IgD-negative memory B cell (primary cell): ENCODE data around the gene GSTO2. TPM values are rescaled to one million over a fixed set of nuclear protein-coding genes. Genes with fewer than 3 reads are reported as not detected.
A peak's percentile ranks its signal among the peaks of the same experiment; 100 is the strongest.
"Not testable (repeated sequence)": the region's sequence is repeated elsewhere in the genome, so short reads cannot be mapped to it uniquely, and the experiment has no call there.

Experiments
- H3K27ac Mint-ChIP-seq, 3 donors: one replicate each; pipeline ENCODE4 v1.8.0; 2020 to 2022; ENCODE audit warnings: mild to moderate bottlenecking in 3 of 3, mixed read lengths in 3 of 3, moderate library complexity in 1 of 3
- H3K27me3 Mint-ChIP-seq: one replicate; pipeline ENCODE4 v1.8.0; 2021; ENCODE audit warnings: mixed read lengths
- H3K36me3 Mint-ChIP-seq: one replicate; pipeline ENCODE4 v1.8.0; 2020; ENCODE audit warnings: mild to moderate bottlenecking, mixed read lengths
- H3K4me1 Mint-ChIP-seq, 3 donors: one replicate each; pipeline ENCODE4 v1.8.0; 2020 to 2022; ENCODE audit warnings: mixed read lengths in 3 of 3, mild to moderate bottlenecking in 1 of 3
- H3K4me3 Mint-ChIP-seq, 4 donors: one replicate each; pipeline ENCODE4 v1.8.0; 2020 to 2022; ENCODE audit warnings: mild to moderate bottlenecking in 4 of 4, mixed read lengths in 4 of 4, moderate library complexity in 3 of 4
- H3K9me3 Mint-ChIP-seq, 3 donors: one replicate each; pipeline ENCODE4 v1.8.0; 2020 to 2021; ENCODE audit warnings: mixed read lengths in 3 of 3, mild to moderate bottlenecking in 1 of 3
- polyA plus RNA-seq: library from polyadenylated mRNA; unstranded; fragments of 300-500 nt; fragmentation: Illumina TruSeq; gene quantifications from one replicate; pipeline ENCODE4 v1.2.3, GENCODE V29; 2021

The GSTO2 gene
- polyA plus RNA-seq = 0.90 TPM

- Mint-ChIP-seq H3K4me3 (peak within 1 kb of the TSS; percentile 92 to 98 (median 94)), H3K9me3 (peaks cover 0 to 2% (median 0%) of the 10 kb centered on the region in 3 donors), H3K4me1 (peaks cover 23 to 36% (median 25%) of the 10 kb centered on the region in 3 donors), H3K27ac (peak within 1 kb of the TSS; percentile 72 to 99 (median 98)), H3K27me3 (no peaks in the 10 kb centered on the region), H3K36me3 (peaks cover 5% of the 10 kb centered on the region)
These were observed at the start of gene GSTO2 for GRCh38 chr10:104268713-104269645. Gene GSTO2, plus strand, starts transcription at chr10:104269184. Its CDS starts 5,732 bp downstream, at chr10:104274916.

DNA sequence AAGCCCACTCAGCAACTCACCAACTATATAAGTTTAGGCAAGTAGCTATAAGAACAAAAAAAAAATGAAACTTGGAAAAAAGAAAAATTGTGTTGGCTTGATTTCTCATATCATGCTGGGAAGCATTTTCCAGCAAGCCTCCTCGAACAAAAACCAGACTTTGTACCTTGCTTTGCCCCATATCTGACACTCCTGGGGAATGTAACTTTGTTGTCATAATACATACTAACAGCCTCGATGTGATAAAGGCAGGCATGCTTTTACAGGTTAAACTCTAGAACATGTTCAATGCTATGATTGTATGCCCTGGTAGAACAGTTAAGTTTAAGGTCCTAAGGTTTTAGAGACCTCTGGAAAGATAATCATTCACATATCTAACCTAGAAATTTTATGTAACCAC lies 48.5 kb upstream of the GSTO2 start:
- no peak overlapping the region for H3K27ac Mint-ChIP-seq
- H3K4me3 Mint-ChIP-seq = no peak overlapping the region
- H3K27me3 Mint-ChIP-seq = peaks cover 8% of the 10 kb centered on the region
- H3K36me3 Mint-ChIP-seq = no peaks in the 10 kb centered on the region
- H3K4me1 Mint-ChIP-seq = peaks cover 0 to 1% (median 0%) of the 10 kb centered on the region in 3 donors
- H3K9me3 Mint-ChIP-seq = no peaks in the 10 kb centered on the region

- no peak overlapping the region for H3K4me3 Mint-ChIP-seq
- peaks cover 0 to 1% (median 0%) of the 10 kb centered on the region in 3 donors for H3K4me1 Mint-ChIP-seq
- peaks cover 2% of the 10 kb centered on the region for H3K36me3 Mint-ChIP-seq
- H3K9me3 Mint-ChIP-seq = no peaks in the 10 kb centered on the region
- H3K27ac Mint-ChIP-seq = no peak overlapping the region
- H3K27me3 Mint-ChIP-seq = peaks cover 9% of the 10 kb centered on the region
These were observed 45.7 kb upstream of the GSTO2 start for GRCh38 chr10:104223304-104223703.

- peak overlapping the region in 1 of 4 donors; percentile 79 for H3K4me3 Mint-ChIP-seq
- H3K9me3 Mint-ChIP-seq = peaks cover 2 to 7% (median 3%) of the 10 kb centered on the region in 3 donors
- peaks cover 4% of the 10 kb centered on the region for H3K36me3 Mint-ChIP-seq
- peak overlapping the region in 1 of 3 donors; percentile 73 for H3K27ac Mint-ChIP-seq
- H3K4me1 Mint-ChIP-seq = peaks cover 6 to 9% (median 8%) of the 10 kb centered on the region in 3 donors
- H3K27me3 Mint-ChIP-seq = peaks cover 14% of the 10 kb centered on the region
These were observed 38.5 kb upstream of the GSTO2 start for GRCh38 chr10:104230490-104230889.

DNA sequence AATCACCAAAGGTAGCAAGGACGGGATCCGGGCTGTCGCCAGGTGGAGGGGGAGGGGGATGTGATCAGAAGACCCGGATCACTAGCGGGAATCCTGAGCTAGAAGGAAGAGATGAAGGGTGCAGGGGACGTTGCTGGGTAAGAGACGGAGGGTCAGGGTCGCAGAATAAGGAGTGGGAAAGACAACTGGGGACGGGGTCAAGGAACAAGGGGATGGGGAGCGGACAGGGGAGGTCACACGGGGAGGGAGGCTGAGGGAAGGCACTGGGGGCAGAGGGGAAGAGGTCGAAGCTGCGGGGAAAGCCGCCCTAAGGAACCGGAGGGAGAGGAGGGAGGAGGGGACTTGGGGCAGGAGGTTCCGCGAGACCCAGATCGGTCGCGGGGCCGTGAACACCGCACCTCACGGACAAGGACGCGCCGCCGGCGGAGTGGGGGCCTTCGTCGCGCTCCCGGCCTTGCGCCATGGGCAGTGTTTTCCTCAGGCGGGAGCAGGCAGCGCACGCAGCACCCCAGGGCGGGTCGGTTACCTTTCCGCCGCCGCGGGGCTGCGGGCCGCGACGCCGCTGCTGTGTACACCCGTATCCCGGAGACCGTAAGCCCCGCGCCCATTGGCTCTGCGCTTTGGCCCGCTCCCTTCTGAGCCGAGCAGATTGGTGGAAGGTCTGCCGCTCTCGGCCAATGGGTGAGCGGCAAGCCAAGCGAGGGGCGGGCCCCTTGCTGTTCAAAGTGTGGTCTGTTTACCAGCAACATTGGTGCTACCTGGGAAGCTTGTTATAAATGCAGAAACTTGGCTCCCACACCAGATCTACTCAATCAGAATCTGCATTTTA lies 37.0 kb upstream of the GSTO2 start, which contains the start of gene CFAP43:
Gene CFAP43, minus strand, starts transcription at position 581 of the 829 bp plus-strand sequence. Its CDS starts 118 bp downstream, at position 463.
- Mint-ChIP-seq H3K36me3 (peaks cover 2% of the 10 kb centered on the region), H3K4me1 (peaks cover 6 to 9% (median 8%) of the 10 kb centered on the region in 3 donors), H3K27me3 (peaks cover 14% of the 10 kb centered on the region), H3K4me3 (peak within 1 kb of the TSS; percentile 79 to 94 (median 84)), H3K9me3 (peaks cover 2 to 7% (median 5%) of the 10 kb centered on the region in 3 donors), H3K27ac (peak within 1 kb of the TSS; percentile 90 to 96 (median 91))

GRCh38 chr10:104232613-104233102 lies 36.3 kb upstream of the GSTO2 start:
- peaks cover 6 to 9% (median 8%) of the 10 kb centered on the region in 3 donors for H3K4me1 Mint-ChIP-seq
- H3K27ac Mint-ChIP-seq = peak overlapping the region; percentile 90 to 96 (median 91)

GRCh38 chr10:104233817-104234216 lies 35.2 kb upstream of the GSTO2 start:
- peaks cover 2% of the 10 kb centered on the region for H3K36me3 Mint-ChIP-seq

More at GRCh38 chr10:104232613-104233102, 36.3 kb upstream of the GSTO2 start:
- peaks cover 2 to 7% (median 5%) of the 10 kb centered on the region in 3 donors for H3K9me3 Mint-ChIP-seq
- H3K27me3 Mint-ChIP-seq = peaks cover 15% of the 10 kb centered on the region
- H3K4me3 Mint-ChIP-seq = peak overlapping the region; percentile 79 to 94 (median 84)
- peaks cover 2% of the 10 kb centered on the region for H3K36me3 Mint-ChIP-seq

DNA sequence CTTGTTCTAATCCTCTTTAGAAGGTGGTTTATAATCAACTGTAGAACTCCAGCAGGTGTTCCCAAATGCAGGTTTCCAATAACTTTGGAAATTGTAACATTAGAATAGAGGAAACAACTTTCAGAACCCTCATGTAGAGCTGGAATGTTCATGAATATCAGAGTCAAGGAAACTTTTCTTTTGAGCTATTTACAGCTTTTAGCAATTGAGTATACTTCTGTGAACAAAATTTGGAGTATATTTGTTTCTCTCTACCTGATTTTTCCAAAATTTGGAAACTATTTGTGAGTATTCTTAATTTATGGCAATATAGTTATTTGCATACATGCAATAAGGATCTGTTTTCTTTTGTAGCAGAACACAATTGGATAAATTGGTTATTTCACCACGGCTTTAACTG lies 34.0 kb upstream of the GSTO2 start:
- H3K36me3 Mint-ChIP-seq = peaks cover 3% of the 10 kb centered on the region
- peak overlapping the region in 1 of 4 donors; percentile 36 for H3K4me3 Mint-ChIP-seq
- H3K27me3 Mint-ChIP-seq = peaks cover 16% of the 10 kb centered on the region
- no peak overlapping the region for H3K27ac Mint-ChIP-seq
- H3K4me1 Mint-ChIP-seq = peaks cover 6 to 9% (median 8%) of the 10 kb centered on the region in 3 donors
- H3K9me3 Mint-ChIP-seq = peaks cover 2 to 7% (median 5%) of the 10 kb centered on the region in 3 donors

More at GRCh38 chr10:104233817-104234216, 35.2 kb upstream of the GSTO2 start:
- Mint-ChIP-seq H3K4me1 (peaks cover 6 to 9% (median 8%) of the 10 kb centered on the region in 3 donors), H3K9me3 (peaks cover 2 to 7% (median 5%) of the 10 kb centered on the region in 3 donors), H3K27ac (peak overlapping the region in 2 of 3 donors; percentile 15 to 77), H3K4me3 (peak overlapping the region in 3 of 4 donors; percentile 36 to 87 (median 79)), H3K27me3 (peaks cover 14% of the 10 kb centered on the region)

DNA sequence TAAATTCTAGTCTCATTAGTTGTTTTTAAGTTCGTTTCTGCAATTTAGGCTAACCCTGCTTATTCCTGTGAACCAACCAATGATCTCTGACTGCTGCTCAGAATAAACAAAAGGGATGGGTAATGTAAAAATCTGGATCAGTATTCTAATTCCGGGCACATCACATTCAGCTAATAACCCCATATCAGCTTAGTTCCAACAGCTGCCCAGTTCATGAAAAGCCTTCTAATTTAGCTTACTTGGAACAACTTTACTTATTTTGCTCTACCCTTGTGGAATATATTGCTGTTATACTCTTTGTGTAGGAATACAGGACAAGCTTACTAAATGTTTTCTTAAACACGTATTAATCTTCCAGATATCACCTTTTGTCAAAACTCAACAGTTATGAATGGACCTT lies 33.2 kb upstream of the GSTO2 start:
- Mint-ChIP-seq H3K36me3 (peaks cover 4% of the 10 kb centered on the region), H3K4me1 (peaks cover 4 to 9% (median 7%) of the 10 kb centered on the region in 3 donors), H3K27ac (no peak overlapping the region), H3K27me3 (peaks cover 21% of the 10 kb centered on the region), H3K4me3 (no peak overlapping the region), H3K9me3 (peaks cover 2 to 7% (median 5%) of the 10 kb centered on the region in 3 donors)

DNA sequence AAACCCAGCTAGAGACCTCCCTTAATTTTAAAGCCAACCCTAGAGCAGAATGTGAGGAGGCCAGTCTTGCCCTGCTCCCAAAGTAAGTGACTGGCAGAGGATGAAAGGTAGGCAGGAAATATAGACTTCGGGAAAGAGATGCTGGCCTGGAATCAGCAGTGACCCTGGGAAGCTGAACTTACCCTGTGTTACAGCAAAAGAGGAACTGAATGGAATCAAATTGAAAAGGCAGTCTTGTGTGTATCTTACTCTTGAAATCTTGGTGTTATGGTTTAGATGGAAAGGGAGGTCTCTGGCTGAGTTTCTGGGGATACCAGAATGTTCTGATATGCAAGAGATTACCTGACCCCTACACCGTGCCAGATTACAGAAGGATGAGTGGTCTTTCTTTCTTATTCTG lies 28.9 kb upstream of the GSTO2 start:
- peaks cover 2% of the 10 kb centered on the region for H3K36me3 Mint-ChIP-seq

GRCh38 chr10:104242545-104242944 lies 26.4 kb upstream of the GSTO2 start:
- H3K36me3 Mint-ChIP-seq = peaks cover 2% of the 10 kb centered on the region
- H3K4me3 Mint-ChIP-seq = no peak overlapping the region
- H3K27me3 Mint-ChIP-seq = peaks cover 20% of the 10 kb centered on the region
- H3K27ac Mint-ChIP-seq = no peak overlapping the region
- no peaks in the 10 kb centered on the region for H3K4me1 Mint-ChIP-seq
- peaks cover 0 to 1% (median 0%) of the 10 kb centered on the region in 3 donors for H3K9me3 Mint-ChIP-seq

More for the DNA sequence above, 28.9 kb upstream of the GSTO2 start:
- Mint-ChIP-seq H3K9me3 (peaks cover 0 to 3% (median 2%) of the 10 kb centered on the region in 3 donors), H3K27me3 (peaks cover 18% of the 10 kb centered on the region), H3K27ac (no peak overlapping the region), H3K4me1 (no peaks in the 10 kb centered on the region), H3K4me3 (no peak overlapping the region)

- H3K36me3 Mint-ChIP-seq, H3K4me1 Mint-ChIP-seq, H3K9me3 Mint-ChIP-seq, H3K4me3 Mint-ChIP-seq: not testable (repeated sequence)
- Mint-ChIP-seq H3K27ac (peak overlapping the region in 1 of 3 donors; percentile 26), H3K27me3 (peaks cover 15% of the 10 kb centered on the region)
These were observed 26.0 kb upstream of the GSTO2 start for GRCh38 chr10:104243009-104243408.

DNA sequence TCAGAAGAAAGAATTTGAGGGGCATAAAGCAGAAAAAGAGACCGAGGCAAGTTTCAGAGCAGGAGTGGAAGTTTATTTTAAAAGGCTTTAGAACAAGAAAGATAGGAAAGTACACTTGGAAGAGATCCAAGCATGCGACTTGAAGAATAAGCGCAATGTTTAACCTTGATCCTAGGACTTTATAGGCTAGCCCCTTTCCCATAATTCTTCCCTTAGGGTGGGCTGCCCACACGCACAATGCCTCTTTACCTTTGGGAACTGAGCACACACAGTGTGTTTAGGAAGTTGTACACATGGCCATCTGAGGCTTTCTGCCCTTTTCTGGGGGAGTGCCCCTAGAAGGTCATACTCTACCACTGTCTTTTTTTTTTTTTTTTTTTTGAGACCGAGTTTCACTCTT lies 25.5 kb upstream of the GSTO2 start:
- H3K36me3 Mint-ChIP-seq = peaks cover 2% of the 10 kb centered on the region
- no peak overlapping the region for H3K4me3 Mint-ChIP-seq
- peaks cover 15% of the 10 kb centered on the region for H3K27me3 Mint-ChIP-seq
- peaks cover 0 to 1% (median 0%) of the 10 kb centered on the region in 3 donors for H3K9me3 Mint-ChIP-seq
- H3K27ac Mint-ChIP-seq = peak overlapping the region in 1 of 3 donors; percentile 26
- no peaks in the 10 kb centered on the region for H3K4me1 Mint-ChIP-seq

DNA sequence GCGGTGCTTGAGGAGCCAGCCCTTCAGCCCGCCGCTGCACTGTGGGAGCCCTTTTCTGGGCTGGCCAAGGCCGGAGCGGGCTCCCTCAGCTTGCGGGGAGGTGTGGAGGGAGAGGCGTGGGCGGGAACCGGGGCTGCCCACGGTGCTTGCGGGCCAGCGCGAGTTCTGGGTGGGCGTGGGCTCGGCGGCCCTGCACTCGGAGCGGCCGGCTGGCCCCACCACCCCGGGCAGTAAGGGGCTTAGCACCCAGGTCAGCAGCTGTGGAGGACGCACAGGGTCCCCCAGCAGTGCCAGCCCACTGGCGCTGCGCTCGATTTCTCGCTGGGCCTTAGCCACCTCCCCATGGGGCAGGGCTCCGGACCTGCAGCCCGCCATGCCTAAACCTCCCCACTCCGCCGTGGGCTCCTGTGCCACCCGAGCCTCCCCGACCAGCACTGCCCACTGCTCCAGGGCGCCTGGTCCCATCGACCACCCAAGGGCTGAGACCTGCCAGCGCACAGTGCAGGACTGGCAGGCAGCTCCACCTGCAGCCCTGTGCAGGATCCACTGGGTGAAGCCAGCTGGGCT lies 23.8 kb upstream of the GSTO2 start:
- Mint-ChIP-seq H3K27ac (no peak overlapping the region), H3K4me1 (no peaks in the 10 kb centered on the region), H3K27me3 (peaks cover 11% of the 10 kb centered on the region), H3K36me3 (no peaks in the 10 kb centered on the region), H3K4me3 (no peak overlapping the region), H3K9me3 (peaks cover 0 to 1% (median 0%) of the 10 kb centered on the region in 3 donors)
